ENCODE measurements around the gene BMP2K.
"Not testable (repeated sequence)": the region's sequence is repeated elsewhere in the genome, so short reads cannot be mapped to it uniquely, and the experiment has no call there.

BMP2K gene

DNA sequence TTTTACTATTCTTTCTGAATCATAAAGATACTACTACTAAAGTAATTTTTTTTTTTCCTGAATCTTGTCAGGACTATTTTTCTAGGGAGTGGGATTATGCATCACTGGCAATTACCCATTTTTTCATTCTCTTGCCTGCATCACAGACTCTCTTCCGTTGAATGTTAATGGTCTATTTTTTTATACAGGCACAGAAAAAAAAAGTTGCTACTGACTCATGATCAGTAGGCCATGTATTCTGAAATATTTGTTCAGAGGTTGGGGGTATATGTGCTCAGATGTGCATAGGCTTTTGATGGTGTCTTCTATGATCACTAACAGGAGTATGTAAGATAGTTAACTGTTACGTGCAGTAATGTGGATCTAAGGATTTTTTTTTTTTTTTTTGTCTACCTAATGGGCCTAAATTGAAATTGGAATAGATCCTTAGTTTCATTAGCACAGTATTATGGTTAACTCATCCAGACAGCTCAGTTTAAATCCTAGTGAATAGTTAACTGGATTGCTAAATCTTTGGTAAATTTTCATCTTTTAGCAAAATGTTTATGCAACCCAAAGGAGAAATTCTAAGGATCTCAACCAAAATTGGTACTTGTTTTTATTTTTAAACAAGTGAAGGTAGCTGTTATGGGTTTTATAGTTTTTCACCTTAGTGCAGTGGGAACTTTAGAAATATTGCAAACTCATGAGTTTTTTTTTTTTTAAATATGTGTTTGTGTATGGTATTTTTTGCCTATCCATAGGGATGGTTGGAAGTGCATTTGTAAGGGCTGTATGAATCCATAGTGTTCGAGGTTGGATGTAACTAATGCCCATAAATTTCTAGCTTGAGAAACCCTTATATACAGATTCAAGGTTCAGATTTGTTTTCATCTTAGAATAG, 12.1 kb downstream of the BMP2K start:
- no peak for DNase-seq (ENCODE audit: low read depth, low spot score)

DNA sequence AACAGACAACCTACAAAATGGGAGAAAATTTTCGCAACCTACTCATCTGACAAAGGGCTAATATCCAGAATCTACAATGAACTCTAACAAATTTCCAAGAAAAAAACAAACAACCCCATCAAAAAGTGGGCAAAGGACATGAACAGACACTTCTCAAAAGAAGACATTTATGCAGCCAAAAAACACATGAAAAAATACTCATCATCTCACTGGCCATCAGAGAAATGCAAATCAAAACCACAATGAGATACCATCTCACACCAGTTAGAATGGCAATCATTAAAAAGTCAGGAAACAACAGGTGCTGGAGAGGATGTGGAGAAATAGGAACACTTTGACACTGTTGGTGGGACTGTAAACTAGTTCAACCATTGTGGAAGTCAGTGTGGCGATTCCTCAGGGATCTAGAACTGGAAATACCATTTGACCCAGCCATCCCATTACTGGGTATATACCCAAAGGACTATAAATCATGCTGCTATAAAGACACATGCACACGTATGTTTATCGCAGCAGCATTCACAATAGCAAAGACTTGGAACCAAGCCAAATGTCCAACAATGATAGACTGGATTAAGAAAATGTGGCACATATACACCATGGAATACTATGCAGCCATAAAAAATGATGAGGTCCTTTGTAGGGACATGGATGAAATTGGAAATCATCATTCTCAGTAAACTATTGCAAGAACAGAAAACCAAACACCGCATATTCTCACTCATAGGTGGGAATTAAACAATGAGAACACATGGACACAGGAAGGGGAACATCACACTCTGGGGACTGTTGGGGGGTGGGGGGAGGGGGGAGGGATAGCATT, 19.7 kb downstream of the BMP2K start:
- DNase-seq (ENCODE audit: low read depth, low spot score): not testable (repeated sequence)

DNA sequence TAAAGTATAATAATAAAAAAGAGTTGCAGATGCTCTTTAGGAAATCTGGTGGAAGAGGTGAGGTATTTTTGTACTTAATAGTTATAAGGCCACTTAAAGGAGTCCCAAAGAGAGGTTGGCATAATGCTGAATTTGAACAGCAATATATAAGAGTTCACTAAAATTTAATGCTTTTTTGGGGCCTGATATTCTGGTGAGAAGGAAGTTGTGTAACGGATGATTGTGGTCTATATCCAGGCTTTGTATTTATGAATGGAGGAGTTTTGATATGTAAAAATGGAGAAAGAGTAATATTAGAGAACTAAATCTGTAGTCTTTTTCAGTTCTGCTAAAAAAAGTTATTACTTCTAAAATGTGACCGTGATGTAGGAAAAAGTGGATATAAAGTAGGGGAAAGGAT, 20.4 kb downstream of the BMP2K start:
- DNase-seq (ENCODE audit: low read depth, low spot score): no peak

DNA sequence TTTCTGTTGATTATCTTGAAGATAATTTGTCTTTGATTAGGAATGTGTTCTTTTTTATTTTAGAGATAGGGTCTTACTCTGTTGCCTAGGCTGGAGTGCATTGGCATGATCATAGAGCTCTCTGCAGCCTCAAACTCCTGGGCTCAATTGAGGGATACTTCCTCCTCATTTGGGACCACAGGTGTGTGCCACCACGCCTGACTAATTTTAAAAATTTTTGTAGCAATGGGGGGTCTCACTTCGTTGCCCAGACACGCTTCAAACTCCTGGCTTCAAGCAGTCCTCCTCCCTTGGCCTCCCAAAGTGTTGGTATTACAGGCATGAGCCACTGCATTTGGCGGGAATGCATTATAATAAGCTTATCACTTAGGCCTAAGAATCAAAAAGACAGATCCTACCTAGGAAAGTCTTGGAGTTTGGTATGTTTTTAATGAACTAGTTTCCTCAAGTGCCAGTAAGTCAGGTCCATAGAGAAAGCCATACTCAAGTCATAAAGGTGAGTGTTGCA, 21.7 kb downstream of the BMP2K start:
- no peak for DNase-seq (ENCODE audit: low read depth, low spot score)

DNA sequence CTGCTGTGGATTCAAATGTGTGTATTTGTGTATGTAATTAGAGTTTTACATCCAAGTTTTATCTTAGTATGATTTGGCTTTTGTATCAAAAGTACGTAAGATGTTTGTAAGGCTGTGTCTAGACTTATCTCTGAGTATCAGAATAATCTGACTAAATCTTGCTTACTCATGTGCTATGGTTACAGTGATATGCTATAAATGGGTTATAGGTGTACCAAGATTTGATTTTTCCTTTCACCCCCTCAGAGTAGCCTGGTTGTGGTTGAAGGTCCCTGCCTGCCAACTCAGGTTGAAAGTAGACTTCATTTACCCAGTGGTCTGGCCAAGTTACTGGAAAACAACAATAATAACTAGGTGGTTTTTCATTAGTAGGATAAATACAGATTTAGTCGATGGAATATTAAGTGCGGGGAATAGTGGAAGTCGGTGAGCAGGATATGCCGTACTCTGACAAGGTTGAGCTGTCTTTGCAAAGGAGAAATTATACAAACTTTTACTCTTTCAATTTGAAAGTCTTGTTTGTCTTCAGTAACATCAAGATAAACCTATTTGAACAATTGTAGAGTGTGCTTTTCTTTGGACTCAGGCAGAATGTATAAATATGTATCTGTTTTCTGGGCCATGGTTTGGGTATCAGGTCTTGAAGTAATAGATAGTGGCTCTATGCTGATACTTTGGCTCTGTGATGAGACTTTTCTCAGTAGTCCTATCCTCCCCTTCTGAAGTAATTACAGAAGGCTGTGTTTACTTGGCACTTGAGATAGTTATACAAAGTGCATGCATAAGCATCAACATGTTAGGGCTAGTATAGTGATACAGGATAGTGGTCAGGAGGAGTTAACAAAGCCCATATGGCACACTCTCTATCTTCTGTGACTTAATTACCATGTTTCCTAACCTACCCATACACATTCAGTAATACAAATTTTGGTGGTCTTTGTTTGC, 23.7 kb downstream of the BMP2K start:
- no peak for DNase-seq (ENCODE audit: low read depth, low spot score)

DNA sequence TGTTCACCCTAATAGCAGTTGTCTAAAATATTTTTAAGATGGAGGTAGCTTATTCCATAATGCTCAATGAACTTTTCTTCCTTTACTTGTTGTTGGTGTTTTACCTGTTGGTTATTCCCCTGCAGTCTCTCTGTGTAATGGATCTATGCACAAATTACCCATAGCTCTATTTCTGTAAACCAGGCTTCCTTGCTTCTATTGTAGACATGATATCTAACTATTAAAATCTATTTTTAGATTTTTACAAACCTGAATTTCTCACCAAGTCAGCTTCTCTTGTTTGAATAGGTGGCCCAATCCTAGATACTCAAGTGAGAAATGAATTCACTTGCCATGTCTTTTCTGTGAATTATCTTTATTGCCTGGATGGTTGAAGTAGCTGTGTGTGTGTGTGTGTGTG, 24.8 kb downstream of the BMP2K start:
- DNase-seq (ENCODE audit: low read depth, low spot score): no peak

DNA sequence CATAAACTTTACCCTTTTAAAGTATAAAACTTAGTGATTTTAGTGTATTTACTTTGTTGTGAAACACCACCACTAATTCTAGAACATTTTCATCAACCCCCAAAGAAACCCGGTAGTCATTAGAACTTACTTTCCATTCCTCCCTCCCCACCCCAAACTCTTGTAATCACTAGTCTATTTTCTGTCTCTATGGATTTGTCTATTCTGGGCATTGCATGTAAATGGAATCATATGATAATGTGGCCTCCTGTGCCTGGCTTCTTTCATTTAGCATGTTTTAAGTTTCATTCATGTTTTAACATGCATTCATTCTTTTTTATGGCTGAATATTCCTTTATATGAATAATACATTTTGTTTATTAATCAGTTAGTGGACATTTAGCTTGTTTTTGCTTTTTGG, 27.8 kb downstream of the BMP2K start:
- DNase-seq (ENCODE audit: low read depth, low spot score): no peak

DNA sequence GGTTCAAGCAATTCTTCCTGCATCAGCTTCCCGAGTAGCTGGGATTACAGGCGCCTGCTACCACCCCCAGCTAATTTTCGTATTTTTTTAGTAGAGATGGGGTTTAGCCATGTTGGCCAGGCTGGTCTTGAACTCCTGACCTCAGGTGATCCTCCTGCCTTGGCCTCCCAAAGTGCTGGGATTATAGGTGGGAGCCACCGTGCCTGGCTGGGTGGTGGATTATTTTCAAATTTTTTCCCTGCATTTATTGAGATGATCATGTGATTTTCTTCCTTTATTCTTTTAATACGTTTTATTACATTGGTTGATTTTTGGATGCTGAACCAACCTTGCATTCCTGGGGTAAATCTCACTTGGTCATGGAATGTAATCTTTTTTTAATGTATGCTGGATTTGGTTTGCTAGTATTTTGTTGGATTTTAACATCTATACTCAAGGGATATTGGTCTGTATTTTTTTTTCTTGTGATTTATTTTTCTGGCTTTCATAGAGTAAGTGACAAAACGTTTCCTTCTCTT, 30.9 kb downstream of the BMP2K start:
- no peak for DNase-seq (ENCODE audit: low read depth, low spot score)

DNA sequence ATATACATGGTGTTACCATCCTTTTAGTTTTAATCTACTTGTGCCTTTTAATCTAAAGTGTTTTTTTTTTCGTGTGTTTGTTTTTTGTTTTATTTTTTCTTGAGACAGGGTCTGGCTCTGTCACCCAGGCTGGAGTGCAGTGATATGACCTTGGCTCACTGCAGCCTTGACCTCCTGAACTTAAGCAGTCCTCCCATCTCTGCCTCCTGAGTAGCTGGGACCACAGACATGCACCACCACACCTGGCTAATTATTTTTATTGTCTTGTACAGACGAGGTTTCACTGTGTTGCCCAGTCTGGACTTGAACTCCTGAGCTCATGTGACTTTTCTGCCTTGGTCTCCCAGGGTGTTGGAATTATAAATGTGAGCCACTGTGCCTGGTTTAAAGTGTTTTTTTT, 33.1 kb downstream of the BMP2K start:
- no peak for DNase-seq (ENCODE audit: low read depth, low spot score)

DNA sequence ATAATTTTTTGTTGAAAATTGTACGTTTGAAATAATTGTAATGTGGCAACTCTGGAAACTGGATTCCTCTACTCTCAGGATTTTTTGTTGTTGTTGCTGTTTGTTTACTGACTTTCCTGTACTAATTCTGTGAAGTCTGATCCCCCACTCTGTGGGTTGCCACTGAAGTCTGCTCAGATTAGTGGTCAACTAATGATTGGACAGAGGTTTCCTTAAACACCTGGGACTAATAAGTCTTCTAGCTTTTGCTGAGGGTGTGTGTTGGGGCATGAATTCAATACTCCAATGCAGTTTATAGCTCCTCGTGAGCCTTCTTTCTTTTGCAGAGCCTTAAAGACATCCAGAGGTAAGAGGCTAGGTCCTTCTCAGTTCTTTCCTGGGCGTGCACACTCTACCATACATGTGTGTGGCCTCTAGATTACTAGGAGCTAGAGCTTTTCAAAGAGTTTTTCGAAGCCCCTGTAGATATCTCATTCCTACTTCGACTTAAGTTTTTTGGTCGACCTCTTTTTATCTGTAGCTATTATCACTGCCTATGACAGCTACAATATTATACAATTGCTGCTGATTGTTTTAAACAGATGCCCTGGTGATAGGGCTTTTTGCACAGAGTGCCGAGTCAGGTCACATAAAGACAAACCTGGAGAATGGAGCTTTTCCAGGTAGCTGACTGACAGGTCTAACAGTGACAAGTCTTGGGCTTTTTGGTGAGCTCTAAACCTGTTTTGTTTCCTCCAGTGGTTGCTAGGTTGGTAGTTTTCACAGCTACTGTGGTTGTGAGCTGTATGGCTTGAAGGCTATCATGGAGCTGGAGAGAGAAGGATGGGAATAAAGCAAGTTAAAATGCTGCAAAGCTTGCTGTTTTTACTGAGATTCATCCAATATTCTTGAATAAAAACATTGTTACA, 34.0 kb downstream of the BMP2K start:
- no peak for DNase-seq (ENCODE audit: low read depth, low spot score)

DNA sequence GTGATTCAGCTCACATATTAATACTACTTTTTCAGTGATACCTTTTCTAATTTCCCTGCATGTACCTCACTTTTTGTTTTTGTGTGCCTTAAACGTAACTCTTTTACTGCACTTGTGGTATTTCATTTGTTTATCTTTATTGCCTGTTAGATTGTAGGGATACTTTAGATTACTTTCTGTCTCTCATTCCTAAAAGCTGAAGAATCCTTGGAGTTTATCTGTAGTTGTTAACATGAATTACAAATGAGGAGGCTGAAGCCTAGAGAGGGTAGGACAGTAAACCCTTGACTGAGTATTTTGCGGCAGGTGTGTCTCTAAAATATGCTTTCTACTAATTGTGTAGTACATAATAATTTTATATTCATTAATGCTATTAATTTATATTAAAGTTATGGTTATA, 34.9 kb downstream of the BMP2K start:
- DNase-seq (ENCODE audit: low read depth, low spot score): no peak

DNA sequence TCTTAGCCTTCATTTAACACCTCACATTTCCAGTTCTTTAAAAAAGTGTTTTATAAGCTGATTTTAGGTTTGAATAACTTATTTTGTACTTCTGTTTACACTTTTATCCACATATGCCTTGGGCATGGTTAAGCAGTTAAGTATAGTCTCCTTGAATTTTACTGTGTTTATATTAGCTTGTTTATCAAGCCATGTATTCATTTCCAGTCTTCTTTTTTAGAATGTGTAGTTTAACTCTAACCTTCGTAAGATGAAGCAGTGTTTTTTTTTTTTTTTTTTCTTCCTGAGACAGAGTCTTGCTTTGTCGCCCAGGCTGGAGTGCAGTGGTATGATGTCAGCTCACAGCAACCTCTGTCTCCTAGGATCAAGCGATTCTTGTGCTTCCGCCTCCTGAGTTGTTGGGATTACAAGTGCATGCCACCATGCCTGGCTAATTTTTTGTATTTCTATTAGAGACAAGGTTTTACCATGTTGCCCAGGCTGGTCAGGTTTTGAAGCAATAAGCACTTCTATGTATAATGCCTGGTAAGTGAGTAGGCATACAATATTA, 42.5 kb downstream of the BMP2K start:
- no peak for DNase-seq (ENCODE audit: low read depth, low spot score)

DNA sequence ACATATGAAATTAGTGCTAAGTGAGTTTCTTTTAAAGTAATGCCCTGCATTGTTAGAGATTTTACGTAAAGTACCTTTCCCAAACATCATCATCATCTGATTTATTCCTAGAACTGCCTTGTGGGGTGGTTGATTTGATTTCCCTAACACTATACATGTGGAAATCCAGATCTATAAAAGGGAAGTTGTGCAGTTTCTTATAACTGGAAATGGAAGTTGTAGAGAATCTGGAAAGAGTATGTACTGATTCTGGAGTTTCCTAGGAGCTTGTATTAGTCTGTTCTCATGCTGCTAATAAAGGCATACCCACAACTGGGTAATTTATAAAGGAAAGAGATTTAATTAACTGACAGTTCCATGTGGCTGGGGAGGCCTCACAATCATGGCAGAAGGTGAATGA, 47.9 kb downstream of the BMP2K start:
- DNase-seq (ENCODE audit: low read depth, low spot score): no peak

DNA sequence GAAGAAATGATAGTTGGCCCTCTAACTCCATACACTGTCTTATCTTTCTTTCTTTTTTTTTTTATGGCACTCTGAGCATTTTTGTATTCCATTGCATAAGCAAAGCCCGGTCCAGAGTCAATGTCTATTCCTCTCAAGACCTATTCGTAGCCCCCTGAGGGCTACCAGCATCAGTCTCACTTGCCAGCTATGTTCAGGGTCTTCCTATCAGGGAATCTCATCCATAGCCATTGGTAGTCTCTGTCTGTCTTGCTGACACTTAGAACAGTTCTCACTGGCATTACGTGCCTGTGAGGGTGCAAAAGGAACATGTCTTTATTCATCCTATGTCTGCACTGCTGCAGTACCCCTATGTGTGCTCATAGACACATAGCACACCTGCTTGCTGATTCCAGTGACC, 51.0 kb downstream of the BMP2K start:
- DNase-seq (ENCODE audit: low read depth, low spot score): no peak

DNA sequence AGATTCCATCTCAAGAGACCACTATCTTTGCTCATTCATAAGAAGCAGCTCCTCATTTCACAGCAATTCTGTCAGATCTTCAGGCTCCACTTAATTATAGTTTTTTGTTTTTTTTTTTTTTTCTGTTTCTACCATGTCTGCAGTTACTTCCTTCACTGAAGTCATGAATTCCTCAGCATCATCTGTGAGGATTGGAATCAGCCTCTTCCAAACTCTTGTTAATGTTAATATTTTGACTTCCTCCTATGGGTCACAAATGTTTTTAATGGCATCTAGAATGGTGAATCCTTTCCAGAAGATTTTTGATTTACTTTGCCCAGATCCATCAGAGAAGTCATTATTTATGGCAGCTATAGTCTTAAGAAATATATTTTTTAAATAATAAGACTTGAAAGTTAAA, 53.1 kb downstream of the BMP2K start:
- DNase-seq (ENCODE audit: low read depth, low spot score): no peak

DNA sequence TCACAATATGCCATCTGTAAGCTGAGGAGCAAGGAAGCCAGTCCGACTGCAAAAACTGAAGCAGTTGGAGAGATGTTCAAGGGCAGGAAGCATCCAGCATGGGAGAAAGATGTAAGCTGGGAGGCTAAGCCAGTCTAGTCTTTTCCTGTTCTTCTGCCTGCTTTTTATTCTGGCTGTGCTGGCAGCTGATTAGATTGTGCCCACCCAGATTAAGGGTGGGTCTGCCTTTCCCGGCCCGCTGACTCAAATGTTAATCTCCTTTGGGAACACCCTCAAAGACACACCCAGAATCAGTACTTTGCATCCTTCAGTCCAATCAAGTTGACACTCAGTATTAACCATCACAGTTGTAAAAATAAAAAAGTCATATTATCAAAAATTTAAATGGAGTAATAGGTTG, 63.5 kb downstream of the BMP2K start:
- DNase-seq (ENCODE audit: low read depth, low spot score): not testable (repeated sequence)

DNA sequence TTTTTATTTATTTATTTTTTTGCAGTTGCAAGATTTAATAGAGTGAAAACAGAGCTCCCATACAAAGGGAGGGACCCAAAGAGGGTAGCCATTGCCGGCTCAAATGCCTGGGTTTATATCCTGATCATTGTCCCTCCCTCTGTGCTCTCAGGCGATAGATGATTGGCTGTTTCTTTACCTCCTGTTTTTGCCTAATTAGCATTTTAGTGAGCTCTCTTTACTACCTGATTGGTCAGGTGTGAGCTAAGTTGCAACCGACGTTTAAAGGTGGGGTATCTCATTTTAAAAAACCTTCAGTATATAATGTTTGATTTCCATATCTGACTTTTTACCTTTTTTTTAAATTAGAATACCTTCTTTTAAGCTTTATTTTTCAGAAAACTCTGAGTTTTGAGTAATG, 64.1 kb downstream of the BMP2K start:
- not testable (repeated sequence) for DNase-seq (ENCODE audit: low read depth, low spot score)

DNA sequence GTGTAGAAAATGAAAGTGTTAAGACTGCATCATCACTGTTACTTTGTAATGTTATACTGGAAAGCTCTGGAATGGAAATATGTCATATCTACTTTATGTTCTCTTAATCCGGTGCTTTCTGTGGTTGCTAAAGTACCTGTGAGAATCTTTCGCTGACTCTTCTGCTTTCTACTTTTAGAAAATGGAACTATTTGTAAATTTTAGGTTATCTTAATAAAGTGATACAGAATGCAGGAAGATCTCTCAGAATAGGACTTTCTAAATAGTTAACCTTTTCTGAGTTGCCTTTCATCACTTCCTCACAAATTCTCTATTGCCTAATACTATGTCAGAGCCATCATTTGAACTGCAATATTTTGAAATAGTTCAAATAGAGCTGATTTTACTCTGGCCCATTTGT, 69.3 kb downstream of the BMP2K start:
- no peak for DNase-seq (ENCODE audit: low read depth, low spot score)

DNA sequence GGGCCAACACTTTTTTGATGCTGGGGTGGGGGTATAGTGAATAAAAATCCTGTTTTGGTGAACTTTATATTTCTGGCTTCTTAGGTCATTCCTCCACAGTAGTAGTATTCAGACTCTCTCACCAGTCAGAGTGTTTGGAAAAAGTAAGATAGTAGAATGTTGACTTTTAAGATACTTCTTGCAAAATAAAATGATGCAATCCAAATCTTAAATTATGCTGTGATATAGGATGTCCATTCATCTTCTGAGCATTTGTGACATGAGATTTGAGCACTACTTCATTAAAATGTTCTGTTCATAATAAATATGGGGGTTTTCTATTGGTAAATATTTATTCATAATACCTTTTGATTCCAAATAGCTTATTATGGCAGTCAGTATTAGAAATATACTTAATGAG, 70.1 kb downstream of the BMP2K start:
- DNase-seq (ENCODE audit: low read depth, low spot score): no peak

DNA sequence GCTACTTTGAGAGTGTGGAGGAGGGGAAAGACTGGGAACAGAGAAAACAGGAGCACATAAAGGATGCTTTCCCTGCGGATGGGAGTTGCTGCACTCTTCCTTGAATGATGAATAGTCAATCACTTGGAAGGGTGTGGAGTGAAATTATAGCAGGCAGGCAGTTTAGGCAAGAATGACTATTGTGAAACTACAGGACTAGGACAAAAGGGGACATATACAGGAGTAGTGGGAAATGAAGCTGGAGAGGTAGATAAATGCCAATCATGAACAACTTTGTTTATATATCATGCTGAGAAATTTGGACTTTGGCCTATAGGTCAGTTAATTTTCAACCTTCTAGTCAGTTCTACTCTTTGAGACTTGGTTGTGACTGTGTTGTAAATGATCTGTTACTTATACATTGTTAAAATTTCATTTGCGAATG, 86.2 kb downstream of the BMP2K start:
- no peak for DNase-seq (ENCODE audit: low read depth, low spot score)

All from astrocyte of the hippocampus (primary cell).